HG03175 (cell line): ENCODE measurements around the gene AP1S2.
A peak's percentile ranks its signal among the peaks of the same experiment; 100 is the strongest.
"Not testable (repeated sequence)": the region's sequence is repeated elsewhere in the genome, so short reads cannot be mapped to it uniquely, and the experiment has no call there.

ENCODE experiments used
- ATAC-seq: cut with Tn5 transposase; IDR thresholded peaks from one replicate; pipeline ENCODE4 v1.9.1; 2021; ENCODE audit warnings: mild to moderate bottlenecking, moderate library complexity; ENCODE audit not compliant: unreplicated experiment

The AP1S2 gene

DNA sequence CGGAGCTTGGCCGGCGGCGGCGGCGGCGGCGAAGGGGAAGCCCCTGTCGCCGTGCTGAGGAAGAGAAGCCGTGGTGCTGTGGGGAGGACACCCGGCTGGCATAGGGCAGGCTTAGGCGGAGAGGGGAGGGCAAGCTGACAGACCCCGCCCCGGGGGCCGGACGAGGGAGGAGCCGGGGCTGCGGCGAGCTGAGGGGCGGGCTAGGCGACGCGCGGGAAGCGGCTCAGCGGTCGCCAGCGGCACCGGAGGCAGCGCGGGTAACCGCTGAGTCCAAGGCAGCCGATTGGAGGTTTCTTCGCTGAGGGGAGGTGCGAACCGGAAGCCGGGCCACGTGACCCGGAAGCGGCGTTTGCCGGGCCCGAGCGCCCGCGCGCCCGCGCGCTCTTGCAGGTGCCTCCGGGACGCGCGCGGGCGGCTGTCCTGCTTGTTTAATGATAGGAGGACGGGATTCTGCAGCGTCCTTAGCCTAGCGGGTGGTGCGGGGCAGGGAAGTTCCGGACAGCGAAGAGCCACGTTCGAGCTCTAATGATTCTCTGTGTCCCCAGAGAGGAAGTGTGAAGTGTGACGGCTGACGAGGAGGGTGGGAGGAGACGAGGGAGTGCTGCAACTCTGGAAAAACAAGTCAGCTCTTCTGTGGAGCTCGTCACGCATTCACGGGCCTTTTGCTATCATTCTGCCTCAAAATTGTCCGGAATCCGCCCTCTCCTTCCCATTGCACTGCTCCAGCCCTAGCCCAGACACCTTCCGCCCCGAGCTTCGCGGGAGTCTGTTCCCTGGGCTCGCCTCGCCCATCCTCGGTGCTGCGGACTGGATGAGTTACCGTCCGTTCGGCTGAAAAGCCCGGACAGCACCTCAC lies at the start of gene AP1S2:
AP1S2 (minus strand) TSS at position 102 of the 856 bp plus-strand sequence. CDS start 2,289 bp downstream, outside the sequence.
- ATAC-seq, result peak; percentile 93

GRCh38 chrX:15903186-15903681 lies 48.6 kb upstream of the AP1S2 start:
- peak; percentile 91 for ATAC-seq

DNA sequence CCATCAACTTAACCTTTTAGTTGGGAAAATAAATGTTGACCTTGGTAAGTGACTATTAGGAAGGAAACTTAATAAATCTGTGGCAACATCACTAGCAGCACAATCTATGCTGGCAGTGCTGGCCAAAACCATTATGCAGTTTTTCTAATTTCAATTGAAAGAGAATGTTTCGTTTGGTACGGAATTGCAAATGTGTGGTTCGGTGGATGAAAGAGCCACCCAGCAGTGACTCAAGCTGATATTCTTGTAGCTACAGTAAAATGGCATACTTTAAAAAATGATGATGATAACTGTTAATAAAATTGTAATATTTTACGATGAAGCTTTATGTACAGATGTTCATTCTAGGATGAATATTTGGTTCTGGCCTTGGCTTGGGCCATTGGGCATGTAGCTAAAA lies 40.7 kb upstream of the AP1S2 start:
- ATAC-seq, result no peak

DNA sequence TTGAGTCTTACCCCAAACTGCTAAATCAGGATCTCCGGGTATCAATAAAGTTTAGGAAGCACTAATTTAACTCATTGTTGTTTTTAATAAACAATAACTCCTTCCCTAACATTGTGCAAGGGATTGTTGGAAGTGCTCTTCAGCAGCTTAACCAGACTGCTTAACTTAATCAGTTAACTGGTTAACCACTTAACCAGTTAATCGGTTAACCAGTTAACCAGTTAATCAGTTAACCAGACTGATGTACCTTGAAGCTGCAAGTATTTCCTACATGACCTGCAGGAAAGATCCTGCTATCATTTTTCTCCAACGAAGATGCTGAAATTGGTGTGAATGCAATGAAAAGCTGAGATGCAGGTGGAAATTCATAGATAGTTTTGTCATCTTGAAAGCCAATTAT lies 40.1 kb upstream of the AP1S2 start:
- ATAC-seq, result no peak

DNA sequence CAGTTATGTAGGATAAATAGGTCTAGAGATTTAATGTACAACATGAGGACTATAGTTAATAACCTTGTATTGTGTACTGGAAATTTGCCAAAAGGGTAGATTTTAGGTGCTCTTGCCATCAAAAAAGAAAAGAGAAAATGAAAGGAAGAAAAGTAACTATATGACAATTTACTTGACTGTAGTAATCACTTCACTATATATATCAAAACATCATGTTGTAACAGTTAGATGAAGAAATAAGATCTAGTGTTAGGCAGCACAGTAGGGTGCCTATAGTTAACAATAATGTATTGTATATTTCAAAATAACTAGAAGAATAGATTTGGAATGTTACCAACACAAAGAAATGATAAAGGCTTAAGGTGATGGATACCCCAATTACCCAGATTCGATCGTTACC lies 35.9 kb upstream of the AP1S2 start:
- no peak for ATAC-seq

DNA sequence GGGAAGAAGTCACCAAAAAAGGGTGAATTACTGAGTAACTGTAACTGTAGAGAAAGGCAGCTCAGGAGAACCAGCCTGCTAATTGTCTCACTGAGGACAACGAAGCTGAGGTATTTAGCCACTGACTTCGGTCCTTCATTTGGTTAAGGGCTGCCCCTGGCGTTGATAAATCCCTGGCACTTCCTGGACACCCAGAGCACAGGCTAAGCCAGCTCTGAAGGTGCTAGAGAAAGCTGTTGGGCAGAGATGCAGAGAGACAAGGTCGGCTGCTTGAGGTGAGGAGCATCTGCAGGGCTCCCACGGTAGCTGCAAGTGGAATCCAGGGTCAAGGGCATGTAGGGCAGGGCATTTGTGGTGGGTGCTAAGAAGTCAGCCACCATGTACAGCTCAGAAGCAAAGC lies 33.4 kb upstream of the AP1S2 start:
- no peak for ATAC-seq

DNA sequence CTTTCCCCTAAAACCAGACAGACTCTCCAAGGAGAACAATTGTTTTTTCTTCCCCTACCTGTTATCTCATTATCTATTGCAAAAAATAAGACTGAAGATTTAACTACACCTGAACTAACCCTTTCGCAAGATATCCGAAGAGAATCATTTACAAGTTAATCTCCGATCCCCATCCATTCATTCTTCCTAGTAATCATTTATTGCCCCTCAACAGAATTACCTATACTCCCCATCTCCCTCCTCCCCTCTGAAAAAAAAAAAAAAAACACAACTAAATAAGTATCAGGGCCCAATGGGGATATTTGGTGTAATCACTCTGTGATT lies 28.9 kb upstream of the AP1S2 start:
- ATAC-seq, result no peak

- ATAC-seq, result peak; percentile 96
Measured at GRCh38 chrX:15882704-15883539, 28.3 kb upstream of the AP1S2 start.

DNA sequence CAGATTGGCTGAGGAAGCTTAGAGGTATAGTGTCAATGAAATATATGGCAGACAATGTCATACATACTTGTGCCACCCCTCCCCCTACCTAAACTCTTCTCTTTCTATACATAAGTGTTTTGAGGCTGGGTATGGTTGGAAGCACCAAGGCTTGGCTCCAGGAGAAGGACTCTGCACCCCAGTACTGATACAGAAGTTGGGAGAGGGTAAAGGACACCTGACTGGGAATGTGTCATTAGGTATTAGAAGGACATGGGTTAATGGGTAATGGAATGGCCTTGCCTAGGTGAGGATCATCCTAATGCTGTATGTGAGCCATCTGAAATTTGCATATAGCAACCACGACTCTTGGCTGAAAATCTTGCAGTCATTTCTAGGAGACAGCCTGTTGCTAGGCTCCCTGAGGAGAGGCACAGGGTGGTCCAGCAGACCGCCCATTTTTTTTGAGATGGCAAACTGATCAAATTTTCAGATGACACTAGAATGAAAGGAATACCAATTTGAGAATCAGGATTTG lies 26.8 kb upstream of the AP1S2 start:
- no peak for ATAC-seq

- ATAC-seq, result not testable (repeated sequence)
Measured at GRCh38 chrX:15877914-15878313, 23.3 kb upstream of the AP1S2 start.

- ATAC-seq, result no peak
Measured at GRCh38 chrX:15877380-15877779, 22.8 kb upstream of the AP1S2 start.

DNA sequence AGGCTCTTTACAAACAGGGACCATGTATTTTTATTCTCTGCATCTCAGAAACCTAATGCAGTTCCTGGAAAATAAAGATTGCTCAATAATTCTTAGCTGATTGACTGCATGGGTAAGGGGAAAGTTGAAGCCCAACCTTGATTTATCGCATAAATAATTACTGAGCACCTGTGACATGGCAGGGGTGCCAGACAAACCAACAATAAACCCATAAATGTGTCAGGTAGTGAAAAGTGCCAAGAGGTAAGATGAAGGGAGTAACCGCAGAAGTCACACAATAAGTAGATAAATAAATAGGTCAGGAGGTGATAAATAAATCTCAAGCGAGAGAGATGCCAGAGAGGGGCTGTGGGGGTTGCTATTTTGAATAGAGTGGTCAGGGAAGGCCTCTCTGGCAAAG lies 20.1 kb upstream of the AP1S2 start:
- no peak for ATAC-seq

GRCh38 chrX:15873566-15873965 lies 19.0 kb upstream of the AP1S2 start:
- ATAC-seq, result no peak

- no peak for ATAC-seq
Measured at GRCh38 chrX:15870310-15870709, 15.7 kb upstream of the AP1S2 start.

DNA sequence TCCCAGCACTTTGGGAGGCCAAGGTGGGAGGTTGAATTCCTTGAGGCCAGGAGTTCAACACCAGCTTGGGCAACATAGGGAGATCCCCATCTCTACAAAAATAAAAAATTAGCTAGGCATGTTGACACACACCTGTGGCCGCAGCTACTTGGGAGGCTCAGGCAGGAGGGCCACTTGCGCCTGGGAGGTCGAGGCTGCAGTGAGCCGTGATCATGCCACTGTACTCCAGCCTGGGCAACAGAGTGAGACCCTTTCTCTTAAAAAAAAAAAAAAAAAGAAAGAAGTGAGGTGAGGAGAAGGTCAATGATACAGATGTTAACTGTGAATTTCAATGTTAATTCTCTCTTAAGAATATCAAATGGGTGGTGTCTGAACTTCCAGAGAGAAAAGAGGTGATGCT lies 15.1 kb upstream of the AP1S2 start:
- ATAC-seq, result no peak

DNA sequence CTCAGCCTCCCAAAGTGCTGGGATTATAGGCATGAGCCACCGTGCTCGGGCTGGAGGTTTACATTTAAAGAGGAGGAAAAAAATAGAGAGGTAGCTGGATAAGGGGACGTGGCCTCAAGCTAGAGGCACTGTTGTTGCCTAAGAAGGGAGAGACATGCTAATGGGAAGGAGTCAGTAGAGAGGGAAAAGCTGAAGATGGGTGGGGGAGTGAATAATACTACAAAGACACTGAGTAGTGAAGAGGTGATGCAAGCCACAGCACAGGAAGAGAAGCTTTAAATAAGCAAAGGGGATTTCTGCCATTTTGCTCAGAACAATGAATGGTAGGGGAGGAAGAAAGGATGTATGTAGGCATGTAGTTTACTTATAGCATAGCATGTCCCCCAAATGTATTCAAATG lies 11.5 kb upstream of the AP1S2 start:
- no peak for ATAC-seq

- no peak for ATAC-seq
Measured at GRCh38 chrX:15864629-15865028, 10.0 kb upstream of the AP1S2 start.

DNA sequence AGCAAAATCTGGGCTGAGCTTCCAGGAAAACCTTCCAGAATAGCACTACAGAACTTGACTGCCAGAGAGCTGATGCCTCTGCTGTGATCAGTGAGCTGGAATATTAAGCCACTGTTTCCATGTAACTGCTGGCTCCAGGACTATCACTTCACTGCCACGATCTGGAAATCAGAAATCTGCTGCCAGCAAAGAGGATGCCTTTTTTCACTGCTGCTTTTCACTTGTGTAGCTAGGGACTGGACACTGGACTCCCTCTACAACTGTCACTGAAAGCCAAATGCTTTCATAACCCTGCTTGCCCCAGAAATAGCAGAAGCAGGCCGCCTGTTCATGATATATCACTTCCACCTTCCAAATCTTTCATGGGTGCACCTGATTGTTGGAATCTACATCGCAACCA lies 9.4 kb upstream of the AP1S2 start:
- no peak for ATAC-seq

DNA sequence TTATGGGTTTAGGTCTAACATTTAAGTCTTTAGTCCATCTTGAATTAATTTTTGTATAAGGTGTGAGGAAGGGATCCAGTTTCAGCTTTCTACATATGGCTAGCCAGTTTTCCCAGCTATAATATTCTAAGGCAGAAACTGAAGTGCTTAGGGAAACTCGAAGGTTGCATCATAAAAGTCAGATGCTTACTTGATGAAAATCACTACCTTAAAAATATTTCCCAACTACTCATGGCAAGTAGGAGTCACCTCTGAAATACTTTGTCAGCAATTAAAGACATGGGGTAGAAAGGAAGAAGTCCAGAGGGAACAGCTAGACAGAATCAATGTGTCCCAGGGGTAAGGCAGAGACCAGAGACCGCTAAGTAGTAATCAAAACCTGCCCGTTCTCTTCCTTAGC lies 6.3 kb upstream of the AP1S2 start:
- ATAC-seq, result no peak

DNA sequence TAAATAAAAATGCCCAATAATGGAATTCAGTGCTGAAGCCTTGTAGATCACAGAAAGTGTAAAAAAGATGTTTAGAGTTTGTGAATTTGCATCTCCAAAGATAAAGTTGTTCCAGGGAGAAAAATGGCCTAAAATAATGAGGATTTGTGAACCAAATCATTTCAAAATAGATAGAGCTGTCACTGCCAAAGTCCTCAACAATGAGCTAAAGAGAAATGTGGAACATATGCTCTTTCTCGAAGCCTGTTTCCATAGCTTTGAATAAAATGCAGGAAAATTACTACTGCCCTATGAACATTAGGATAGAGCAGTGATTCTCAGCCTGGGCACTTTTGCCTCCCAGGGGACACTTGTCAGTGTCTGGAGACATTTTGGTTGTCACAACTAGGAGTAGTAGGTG lies 3.4 kb upstream of the AP1S2 start:
- no peak for ATAC-seq

GRCh38 chrX:15856636-15857035 lies 2.0 kb upstream of the AP1S2 start:
- ATAC-seq, result no peak

- no peak for ATAC-seq
Measured at GRCh38 chrX:15856222-15856587, 1.6 kb upstream of the AP1S2 start.
